HG02973 (cell line): Measurements from ENCODE around the gene KRTAP5-11.
"Not testable (repeated sequence)": the region's sequence is repeated elsewhere in the genome, so short reads cannot be mapped to it uniquely, and the experiment has no call there.

Experiments used
- ATAC-seq: cut with Tn5 transposase; IDR thresholded peaks from one replicate; pipeline ENCODE4 v1.9.1; 2021; ENCODE audit warnings: moderate library complexity; ENCODE audit not compliant: unreplicated experiment

The KRTAP5-11 gene, protein sequence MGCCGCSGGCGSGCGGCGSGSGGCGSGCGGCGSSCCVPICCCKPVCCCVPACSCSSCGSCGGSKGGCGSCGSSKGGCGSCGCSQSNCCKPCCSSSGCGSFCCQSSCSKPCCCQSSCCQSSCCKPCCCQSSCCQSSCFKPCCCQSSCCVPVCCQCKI

DNA sequence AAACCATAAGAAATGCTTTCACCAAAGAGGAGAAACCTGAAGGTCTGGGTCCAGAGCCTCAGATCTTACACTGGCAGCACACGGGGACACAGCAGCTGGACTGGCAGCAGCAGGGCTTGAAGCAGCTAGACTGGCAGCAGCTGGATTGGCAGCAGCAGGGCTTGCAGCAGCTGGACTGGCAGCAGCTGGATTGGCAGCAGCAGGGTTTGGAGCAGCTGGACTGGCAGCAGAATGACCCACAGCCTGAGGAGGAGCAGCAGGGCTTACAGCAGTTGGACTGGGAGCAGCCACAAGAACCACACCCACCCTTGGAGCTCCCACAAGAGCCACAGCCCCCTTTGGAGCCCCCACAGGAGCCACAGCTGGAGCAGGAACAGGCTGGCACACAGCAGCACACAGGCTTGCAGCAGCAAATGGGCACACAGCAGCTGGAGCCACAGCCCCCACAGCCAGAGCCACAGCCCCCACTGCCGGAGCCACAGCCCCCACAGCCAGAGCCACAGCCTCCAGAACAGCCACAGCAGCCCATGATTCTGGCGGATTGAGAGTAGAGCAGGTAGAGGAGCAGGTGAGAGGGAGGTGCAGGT, at the start of gene KRTAP5-11:
Gene KRTAP5-11 (minus strand): TSS at position 567 of the 587 bp plus-strand sequence. CDS start 38 bp downstream, at position 529.
- ATAC-seq: no peak

- ATAC-seq: not testable (repeated sequence)
These were observed 48.9 kb upstream of the KRTAP5-11 start for GRCh38 chr11:71631551-71631950.

- ATAC-seq: not testable (repeated sequence)
These were observed 47.4 kb upstream of the KRTAP5-11 start for GRCh38 chr11:71630071-71630470.

DNA sequence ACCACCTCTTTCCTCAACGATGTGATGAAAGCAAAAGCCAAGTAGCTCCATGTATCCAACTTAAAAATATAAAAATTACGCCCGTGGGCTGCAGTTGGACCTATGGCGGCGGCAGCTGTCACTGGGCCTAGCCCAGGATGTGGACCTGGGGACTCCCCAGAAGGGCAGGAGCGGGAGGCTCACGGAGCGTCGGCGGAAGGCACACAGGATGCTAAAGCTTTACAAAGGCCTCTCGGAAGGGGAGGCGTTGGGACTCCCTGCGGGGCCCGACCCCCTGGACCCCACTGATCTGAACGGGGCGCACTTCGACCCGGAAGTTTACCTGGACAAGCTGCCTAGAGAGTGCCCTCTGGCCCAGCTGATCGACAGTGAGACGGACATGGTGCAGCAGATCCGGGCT, 46.3 kb upstream of the KRTAP5-11 start:
- not testable (repeated sequence) for ATAC-seq

GRCh38 chr11:71623226-71623625, 40.6 kb upstream of the KRTAP5-11 start:
- not testable (repeated sequence) for ATAC-seq

GRCh38 chr11:71622561-71622960, 39.9 kb upstream of the KRTAP5-11 start:
- ATAC-seq: not testable (repeated sequence)

- ATAC-seq: not testable (repeated sequence)
These were observed 32.3 kb upstream of the KRTAP5-11 start for GRCh38 chr11:71615003-71615402.

DNA sequence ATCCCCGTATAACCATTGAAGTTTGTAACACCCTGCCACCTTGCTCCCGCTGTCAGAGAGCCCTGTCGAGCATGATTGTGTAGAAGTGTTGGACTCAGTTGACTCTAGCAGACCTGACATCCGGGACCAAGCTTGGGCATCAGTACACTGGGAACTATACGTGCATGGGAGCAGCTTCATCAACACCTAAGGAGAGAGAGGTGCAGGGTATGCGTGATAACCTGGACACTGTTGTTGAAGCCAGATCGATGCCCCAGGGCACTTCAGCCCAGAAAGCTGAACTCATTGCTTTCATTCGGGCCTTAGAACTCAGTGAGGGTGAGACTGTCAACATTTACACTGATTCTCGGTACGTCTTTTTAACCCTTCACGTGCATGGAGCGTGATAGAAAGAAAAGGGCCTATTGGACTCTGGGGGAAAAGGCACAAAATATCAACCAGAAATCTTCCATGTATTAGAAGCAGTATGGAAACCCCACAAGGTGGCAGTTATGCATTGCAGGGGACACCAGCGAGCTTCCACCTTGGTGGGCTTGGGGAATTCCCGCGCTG, 31.8 kb upstream of the KRTAP5-11 start:
- ATAC-seq: not testable (repeated sequence)

DNA sequence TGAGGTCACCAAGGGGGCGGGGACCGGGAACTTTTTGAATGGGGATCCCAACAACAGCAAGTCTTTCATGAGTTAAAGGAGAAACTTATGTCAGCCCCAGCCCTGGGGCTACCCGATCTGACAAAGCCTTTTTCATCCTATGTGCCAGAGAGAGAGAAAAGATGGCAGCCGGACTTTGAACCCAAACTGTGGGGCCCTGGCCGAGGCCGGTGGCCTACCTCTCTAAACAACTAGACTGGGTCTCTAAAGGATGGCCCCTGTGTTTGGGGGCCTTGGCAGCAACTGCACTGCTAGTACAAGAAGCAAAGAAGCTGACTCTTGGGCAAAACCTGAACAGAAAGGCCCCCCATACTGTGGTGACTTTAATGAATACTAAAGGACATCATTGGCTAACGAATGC, 31.3 kb upstream of the KRTAP5-11 start:
- ATAC-seq: not testable (repeated sequence)

GRCh38 chr11:71611218-71611910, 28.7 kb upstream of the KRTAP5-11 start:
- not testable (repeated sequence) for ATAC-seq

DNA sequence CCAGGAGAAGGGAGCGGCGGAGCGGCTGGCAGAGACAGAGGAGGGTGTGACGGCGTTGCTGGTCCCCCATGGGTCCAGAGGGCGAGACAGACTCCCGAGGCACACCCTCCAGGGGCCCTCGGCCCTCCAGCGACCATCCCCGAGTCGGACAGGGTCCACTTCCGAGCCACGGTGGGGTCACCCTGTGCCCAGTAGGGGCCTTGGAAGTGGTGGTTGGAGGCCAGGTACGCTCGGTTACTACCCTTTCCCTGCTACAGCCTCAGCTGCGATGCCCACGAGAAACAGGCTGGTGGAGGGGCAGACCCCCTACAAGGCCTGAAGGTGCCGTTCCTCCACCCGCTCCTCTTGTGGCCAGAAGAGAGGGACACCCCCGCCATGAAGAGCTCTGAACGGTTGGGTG, 25.6 kb upstream of the KRTAP5-11 start:
- not testable (repeated sequence) for ATAC-seq

DNA sequence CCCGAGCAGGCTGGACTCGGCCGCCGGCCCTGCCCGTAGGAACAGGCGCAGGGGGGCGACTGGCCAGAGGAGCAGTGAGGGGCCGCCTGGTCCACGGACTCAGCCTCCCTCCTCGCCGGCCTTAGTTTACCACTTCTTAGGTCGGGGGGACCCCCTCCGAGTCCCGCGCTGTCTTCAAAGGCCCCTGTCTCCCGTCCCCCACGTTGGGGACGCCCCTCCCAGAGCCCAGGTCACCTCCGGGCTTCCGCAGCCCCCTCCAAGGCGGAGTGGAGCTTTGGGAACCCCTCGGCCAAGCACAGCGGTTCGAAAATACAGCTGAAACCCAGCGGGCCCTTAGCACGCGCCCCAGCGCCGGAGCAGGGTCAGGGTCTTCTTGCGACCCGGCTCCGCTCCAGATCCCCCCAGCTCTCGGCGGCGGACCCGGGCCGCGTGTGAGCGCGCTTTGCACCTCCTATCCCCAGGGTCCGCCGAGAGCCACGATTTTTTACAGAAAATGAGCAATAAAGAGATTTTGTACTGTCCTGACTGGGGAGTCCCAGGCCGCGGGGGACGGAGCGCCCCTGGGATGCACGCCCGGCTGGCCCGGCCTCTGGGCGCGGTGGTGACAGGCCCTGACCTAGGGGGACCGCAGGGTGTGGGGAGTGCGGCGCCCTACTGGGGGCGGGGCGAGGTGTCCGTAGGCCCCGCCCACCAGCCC, 25.0 kb upstream of the KRTAP5-11 start:
- ATAC-seq: not testable (repeated sequence)

DNA sequence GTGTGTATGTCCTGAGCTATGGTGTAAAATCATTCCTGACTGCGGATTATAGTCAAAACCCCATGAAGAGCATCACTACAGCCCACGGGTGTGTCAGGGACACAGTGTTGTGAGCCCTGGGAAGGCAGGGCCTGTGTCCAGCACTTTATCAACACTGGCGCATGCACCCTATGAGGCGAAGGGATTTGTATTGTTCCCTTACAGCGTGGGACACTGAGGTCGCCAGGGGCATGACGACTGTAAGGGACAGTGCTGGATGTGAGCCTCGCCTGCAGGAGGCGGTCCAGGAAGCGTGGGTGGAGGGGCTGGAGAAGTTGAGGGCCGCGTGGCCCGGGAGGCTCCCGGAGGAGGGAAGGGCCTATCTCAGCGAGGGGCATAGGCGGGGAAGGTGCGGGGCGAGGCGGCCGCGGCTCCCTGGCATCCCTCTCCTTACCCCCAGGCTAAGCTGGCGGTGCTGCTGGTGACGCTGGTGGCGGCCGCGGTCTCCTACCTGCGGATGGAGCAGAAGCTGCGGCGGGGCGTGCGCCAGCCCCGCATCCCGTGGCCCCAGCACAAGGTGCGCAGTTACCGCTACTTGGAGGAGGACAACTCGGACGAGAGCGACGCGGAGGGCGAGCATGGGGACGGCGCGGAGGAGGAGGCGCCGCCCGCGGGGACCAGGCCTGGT, 24.3 kb upstream of the KRTAP5-11 start:
- not testable (repeated sequence) for ATAC-seq

DNA sequence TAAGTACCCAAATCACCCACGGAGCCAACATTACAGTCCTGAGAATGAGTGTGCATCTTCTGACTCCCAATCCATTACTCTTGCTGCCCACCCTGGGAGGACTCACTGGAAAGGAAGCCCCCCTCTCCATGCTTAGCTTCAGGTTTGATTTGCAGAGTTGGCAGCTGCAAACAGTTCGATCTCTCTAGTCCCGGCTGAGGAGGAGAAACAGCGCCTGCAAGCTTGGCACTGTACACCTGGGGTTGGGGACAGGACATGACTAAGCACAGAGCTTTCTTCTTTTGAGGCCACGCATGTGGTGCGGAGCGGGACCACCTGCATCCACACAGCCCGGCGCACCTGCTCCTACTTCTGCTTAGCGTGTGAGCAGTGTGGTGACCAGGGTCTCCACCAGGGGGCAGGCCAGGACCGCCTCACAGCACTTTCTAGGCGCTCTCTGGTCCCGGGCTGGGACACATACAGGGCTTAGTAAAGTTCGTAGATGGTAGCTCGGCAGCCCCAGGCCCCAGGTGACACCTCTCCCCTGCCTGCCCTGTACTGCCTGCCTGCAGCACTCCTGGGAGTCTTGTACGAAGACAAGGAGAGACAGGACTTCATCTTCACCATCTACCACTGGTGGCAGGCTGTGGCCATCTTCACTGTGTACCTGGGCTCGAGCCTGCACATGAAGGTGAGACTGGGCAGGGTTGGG, 22.3 kb upstream of the KRTAP5-11 start:
- ATAC-seq: not testable (repeated sequence)

- not testable (repeated sequence) for ATAC-seq
These were observed 20.5 kb upstream of the KRTAP5-11 start for GRCh38 chr11:71603221-71603620.

GRCh38 chr11:71589546-71589920, 6.9 kb upstream of the KRTAP5-11 start:
- not testable (repeated sequence) for ATAC-seq

- ATAC-seq: not testable (repeated sequence)
These were observed 6.3 kb upstream of the KRTAP5-11 start for GRCh38 chr11:71588822-71589545.

DNA sequence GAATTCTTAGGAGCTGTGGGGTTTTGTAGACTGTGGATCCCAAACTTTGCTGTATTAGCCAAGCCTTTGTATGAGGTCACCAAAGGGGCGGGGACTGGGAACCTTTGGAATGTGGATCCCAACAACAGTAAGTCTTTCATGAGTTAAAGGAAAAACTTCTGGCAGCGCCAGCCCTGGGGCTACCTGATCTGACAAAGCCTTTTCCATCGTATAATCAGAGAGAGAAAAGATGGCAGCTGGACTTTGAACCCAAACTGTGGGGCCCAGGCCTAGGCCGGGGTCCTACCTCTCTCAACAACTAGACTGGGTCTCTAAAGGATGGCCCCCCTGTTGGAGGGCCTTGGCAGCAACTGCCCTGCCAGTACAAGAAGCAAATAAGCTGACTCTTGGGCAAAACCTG, 5.6 kb upstream of the KRTAP5-11 start:
- ATAC-seq: not testable (repeated sequence)

DNA sequence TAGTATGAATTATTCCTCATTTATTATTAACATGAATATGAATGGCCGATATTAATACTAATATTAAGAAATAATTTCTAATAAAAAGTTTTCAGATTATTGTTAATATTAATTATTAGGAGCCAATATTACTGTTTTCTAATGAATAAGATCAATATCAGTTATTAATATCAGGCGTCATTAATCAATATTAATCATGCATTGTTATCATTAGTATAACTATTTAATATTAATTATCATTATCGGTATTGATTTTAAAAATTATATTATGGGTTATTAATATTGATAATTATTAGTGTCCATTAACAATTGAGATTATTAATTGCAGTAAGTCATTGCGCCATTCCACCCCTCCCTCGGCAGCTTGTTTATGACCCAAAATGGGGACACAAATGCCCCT, 3.0 kb upstream of the KRTAP5-11 start:
- ATAC-seq: not testable (repeated sequence)
